HG03066 (cell line): ENCODE results near the gene KCND3.

Experiments
- ATAC-seq: cut with Tn5 transposase; IDR thresholded peaks from one replicate; pipeline ENCODE4 v1.9.1; 2021; ENCODE audit warnings: low read depth; ENCODE audit not compliant: unreplicated experiment

Gene KCND3

DNA sequence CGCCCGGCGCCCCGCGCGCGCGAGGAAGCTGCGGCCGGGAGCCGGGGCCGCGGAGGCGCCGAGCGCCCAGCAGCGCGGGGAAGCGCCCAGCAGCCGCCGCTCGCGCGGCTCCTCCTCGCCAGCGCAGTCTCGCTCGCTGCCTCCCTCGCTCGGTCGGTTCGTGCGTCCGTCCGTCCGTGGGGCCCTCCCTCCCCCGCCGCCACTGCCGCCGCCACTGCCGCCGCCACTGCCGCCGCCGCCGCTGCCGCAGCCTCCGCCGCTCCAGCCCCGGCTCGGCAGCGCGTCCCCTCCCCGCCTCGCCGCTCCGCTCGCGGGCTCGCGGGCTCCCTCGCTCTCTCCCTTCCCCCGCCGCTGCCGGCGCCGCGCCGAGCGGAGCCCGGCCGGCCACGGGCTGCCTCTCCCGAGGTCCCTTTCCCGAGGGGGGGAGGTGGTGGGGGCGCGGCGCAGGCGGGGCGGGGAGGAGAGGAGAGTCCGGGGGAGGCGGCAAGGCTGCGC lies at the start of gene KCND3:
TSS of gene KCND3 (minus strand) at position 138 of the 495 bp plus-strand sequence.
- ATAC-seq, result no peak

- ATAC-seq, result no peak
Measured at GRCh38 chr1:112034277-112034676, 44.8 kb upstream of the KCND3 start.

DNA sequence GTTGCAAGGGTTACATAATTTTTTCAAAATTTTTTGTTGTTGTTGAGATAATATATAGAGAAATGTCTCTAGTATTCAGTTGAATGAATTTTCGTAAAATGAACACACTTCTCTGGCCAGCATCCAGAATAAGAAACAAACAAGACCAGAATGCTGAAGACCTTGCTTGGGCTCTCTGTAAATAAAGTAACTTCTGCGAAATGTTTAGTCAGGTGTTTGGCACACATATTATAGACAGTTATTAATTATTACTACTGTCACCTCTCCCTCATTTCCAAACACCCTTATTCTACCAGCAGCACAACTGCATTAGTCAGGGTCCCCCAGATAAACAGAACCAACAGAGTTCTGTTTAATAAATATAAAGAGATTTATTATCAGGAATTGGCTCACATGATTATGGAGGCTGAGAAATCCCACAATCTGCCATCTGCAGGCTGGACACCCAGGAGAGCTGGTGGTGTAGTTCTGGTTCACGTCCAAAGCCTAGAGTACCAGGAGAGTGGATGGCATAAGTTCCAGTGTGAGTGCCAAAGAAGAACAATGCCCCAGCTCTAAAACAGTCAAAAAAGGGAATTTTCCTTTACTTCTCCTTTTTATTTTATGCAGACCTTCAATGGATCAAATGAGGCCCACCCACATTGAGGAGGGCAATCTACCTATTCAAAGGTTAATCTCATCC lies 44.1 kb upstream of the KCND3 start:
- ATAC-seq, result no peak

DNA sequence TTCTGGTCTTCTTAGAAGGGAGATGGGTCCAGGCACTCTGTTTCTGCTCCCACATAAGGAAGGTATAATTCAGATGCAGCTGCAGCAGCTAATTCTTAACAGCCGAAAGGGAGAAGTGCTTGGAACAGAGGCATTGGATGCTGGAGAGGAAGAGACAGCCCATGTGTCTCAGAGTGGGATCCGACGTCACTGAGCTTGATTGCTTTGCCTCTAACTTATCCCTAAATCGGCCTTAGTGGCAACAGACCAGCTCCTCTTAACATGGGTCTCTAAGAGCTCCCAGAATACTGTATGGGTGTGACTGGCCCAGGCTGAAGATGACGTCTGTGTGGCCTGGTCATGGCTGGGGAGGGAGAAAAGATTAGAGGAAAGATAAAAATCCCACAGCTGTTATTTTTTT lies 40.7 kb upstream of the KCND3 start:
- ATAC-seq, result no peak

GRCh38 chr1:112027696-112028095 lies 38.2 kb upstream of the KCND3 start:
- ATAC-seq, result no peak

GRCh38 chr1:112026501-112026900 lies 37.0 kb upstream of the KCND3 start:
- no peak for ATAC-seq

DNA sequence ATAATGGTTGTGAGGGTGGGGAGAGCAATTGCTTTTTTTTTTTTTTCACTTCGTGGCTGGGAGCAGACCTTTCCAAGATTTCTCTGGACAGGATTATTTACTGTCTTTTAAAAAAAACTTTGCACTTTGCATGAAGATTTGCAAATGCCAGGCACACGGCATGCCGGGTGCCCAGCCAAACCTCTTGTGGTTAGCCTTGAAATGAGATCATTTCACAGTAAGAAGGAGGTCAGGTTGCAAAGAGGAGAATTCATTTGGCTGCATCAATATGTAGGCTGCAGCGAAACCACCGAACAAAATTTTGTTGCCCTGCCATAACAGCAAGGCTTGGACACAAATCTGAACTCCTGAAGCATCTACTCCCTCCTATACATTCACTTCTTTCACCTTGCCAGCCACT lies 36.5 kb upstream of the KCND3 start:
- ATAC-seq, result no peak

GRCh38 chr1:112021263-112021662 lies 31.8 kb upstream of the KCND3 start:
- ATAC-seq, result no peak

GRCh38 chr1:112017183-112017582 lies 27.7 kb upstream of the KCND3 start:
- ATAC-seq, result no peak

GRCh38 chr1:112012823-112013222 lies 23.4 kb upstream of the KCND3 start:
- no peak for ATAC-seq

DNA sequence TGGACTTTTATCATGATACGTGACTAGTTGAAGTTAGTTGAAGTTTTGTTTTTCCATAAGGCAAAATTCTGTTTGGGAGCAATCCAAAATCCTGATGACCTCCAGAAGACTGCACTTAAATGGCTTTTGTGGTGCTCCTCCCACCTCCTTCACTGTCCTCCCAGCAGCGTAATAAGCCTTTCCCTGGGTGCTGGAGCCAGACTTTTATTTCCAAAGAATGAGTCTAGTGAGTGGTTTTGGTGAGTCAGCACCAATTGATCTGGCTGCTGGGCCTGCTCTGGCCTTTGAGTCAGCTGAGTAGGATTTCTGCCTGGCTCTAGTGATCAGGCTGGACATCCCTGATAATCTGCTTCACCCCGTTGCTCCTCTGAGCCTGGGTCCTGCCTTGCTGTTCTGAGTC lies 21.7 kb upstream of the KCND3 start:
- ATAC-seq, result no peak

DNA sequence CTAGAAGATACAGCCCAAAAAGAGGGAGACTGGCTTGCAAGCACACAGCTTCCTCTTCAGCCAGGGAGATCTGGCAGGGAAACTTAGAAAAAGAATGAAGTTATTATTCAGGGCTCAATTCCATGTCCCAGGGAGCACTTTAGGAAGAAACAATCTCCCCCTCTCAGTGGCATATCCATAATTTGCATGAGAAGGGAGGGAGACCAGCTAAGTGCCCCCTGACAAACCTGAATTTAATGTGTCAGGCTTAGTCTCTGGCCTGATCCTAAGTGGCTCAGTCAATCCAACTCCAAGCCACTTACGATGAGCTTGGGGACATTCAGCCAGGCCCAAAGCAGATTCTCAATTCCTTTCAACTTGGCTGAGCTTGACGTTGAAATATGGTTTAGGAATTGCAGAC lies 17.7 kb upstream of the KCND3 start:
- no peak for ATAC-seq

- ATAC-seq, result no peak
Measured at GRCh38 chr1:112006416-112007025, 17.1 kb upstream of the KCND3 start.

DNA sequence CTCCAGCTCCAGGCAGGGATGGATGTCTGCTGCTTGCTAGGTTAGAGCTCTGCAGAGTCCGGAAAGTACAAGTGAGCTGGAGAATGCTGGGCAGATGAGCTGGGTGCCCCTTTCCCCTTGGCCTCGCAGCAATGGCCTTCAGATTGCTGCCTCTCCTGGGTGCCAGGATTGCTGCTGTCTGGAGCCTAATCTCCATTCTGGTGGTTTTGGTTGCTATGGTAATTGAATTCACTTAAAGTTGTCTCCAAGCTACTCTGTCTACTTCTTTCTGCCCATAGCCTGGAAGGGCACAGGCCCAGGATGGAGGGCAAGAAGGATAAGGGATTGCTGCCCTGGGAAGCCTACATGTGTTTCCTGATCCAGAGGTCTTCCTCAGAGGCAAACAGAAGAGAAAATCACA lies 14.6 kb upstream of the KCND3 start:
- ATAC-seq, result no peak

GRCh38 chr1:112002514-112002913 lies 13.0 kb upstream of the KCND3 start:
- ATAC-seq, result no peak

- ATAC-seq, result no peak
Measured at GRCh38 chr1:112001436-112001835, 12.0 kb upstream of the KCND3 start.

GRCh38 chr1:112000048-112000447 lies 10.6 kb upstream of the KCND3 start:
- ATAC-seq, result no peak

GRCh38 chr1:111998332-111998731 lies 8.9 kb upstream of the KCND3 start:
- ATAC-seq, result no peak

GRCh38 chr1:111992476-111992875 lies 3.0 kb upstream of the KCND3 start:
- no peak for ATAC-seq

DNA sequence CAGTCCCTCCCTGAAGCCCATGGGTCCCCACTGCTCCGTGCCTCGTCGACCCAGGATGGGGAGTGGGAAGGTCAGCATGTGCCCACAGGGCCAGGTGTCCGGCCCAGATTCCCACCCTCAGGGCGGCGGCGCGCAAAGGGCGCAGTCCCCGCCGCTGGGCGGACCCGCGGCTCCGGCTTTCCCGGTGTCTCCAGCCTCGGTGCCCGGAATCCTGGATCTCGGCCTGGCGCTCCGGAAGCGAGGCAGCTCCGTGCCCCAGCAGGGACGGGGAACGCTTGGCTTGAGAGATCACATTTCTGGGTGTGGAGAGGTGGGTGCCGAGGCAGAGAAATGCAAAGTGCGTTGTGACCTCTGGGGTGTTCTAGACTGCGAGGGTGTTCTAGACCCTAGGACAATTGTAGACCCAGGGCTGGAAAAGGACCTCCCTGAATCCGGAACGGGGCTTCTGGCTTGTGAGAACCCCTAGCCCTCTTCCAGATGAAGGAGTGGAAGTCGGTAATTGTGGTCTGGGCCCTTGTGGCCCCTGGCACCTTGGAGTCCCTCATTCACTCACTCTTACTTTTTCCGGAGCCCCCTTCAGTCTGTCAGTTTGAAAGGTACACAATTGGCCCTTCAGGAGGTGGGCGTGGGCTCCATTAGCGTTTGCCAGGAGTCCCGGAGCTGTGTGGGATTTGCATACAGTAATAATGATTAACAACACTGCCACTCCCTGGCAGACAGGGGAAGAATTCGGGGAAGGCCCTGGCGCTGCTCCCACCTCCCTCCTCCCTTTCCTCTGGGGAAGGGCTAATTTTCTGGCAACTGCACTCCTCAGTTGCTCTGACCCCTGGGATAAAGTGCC lies 1.6 kb upstream of the KCND3 start:
- no peak for ATAC-seq
